GM18502 (cell line): Measurements from ENCODE around the gene TMEM121.
"Not testable (repeated sequence)": the region's sequence is repeated elsewhere in the genome, so short reads cannot be mapped to it uniquely, and the experiment has no call there.

Experiments used
- ATAC-seq: cut with Tn5 transposase; IDR thresholded peaks from one replicate; pipeline ENCODE4 v1.9.1; 2021; ENCODE audit warnings: mild to moderate bottlenecking; ENCODE audit not compliant: unreplicated experiment, poor library complexity

Gene TMEM121

GRCh38 chr14:105538481-105539049 lies 12.2 kb downstream of the TMEM121 start:
- no peak for ATAC-seq

DNA sequence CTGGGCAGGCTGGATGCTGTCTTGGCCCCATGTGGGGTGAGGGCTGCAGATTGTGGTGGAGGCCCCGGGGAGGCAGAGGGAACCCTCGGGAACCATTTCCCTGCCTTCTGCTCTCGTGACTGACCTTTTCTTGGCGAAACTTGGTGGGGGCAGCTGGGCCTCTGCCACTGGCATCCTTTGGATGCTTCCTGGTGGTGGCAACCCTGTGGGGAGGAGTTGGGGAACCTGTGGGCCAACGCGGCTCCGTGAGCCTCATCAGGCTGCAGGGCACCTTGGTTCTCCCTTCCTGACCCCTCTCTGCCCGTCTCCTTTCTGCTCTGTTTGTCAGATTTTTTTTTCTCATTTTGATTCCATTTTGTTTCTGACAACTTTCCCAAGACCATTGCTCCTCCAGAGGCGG lies 14.4 kb downstream of the TMEM121 start:
- ATAC-seq, result no peak

- no peak for ATAC-seq
Measured at GRCh38 chr14:105541218-105541875, 15.0 kb downstream of the TMEM121 start.

GRCh38 chr14:105545676-105546075 lies 19.3 kb downstream of the TMEM121 start:
- ATAC-seq, result not testable (repeated sequence)

- ATAC-seq, result not testable (repeated sequence)
Measured at GRCh38 chr14:105546410-105546809, 20.0 kb downstream of the TMEM121 start.

GRCh38 chr14:105547072-105547471 lies 20.7 kb downstream of the TMEM121 start:
- not testable (repeated sequence) for ATAC-seq

DNA sequence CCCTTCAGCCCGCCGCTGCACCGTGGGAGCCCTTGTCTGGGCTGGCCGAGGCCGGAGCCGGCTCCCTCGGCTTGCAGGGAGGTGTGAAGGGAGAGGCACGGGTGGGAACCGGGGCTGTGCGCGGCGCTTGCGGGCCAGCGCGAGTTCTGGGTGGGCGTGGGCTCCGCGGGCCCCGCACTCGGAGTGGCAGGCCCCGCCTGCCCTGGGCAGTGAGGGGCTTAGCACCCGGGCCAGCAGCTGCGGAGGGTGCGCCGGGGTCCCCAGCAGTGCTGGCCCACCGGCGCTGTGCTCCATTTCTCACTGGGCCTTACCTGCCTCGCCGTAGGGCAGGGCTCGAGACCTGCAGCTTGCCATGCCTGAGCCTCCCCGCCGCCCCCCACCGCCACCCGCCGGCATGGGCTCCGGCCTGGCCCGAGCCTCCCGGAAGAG lies 21.4 kb downstream of the TMEM121 start:
- ATAC-seq, result no peak

- ATAC-seq, result no peak
Measured at GRCh38 chr14:105549481-105549880, 23.1 kb downstream of the TMEM121 start.

- ATAC-seq, result no peak
Measured at GRCh38 chr14:105554022-105554421, 27.6 kb downstream of the TMEM121 start.

DNA sequence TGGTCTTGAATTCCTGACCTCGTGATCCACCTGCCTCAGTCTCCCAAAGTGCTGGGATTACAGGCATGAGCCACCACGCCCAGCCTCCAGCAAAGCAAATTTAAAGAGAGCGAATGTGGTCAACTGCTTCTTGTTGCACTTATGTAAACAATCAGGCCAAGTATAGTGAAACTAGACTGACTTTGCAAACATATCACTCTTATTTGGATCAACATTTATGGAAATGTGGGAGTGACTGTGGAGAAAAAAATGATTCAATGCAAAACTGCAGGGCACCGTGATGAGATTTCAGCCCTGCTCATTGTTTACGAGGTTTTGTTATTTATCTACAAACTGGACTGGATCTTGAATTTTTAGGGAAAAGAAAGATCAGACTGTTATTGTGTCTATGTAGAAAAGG lies 28.1 kb downstream of the TMEM121 start:
- ATAC-seq, result no peak

GRCh38 chr14:105557671-105558070 lies 31.3 kb downstream of the TMEM121 start:
- not testable (repeated sequence) for ATAC-seq

DNA sequence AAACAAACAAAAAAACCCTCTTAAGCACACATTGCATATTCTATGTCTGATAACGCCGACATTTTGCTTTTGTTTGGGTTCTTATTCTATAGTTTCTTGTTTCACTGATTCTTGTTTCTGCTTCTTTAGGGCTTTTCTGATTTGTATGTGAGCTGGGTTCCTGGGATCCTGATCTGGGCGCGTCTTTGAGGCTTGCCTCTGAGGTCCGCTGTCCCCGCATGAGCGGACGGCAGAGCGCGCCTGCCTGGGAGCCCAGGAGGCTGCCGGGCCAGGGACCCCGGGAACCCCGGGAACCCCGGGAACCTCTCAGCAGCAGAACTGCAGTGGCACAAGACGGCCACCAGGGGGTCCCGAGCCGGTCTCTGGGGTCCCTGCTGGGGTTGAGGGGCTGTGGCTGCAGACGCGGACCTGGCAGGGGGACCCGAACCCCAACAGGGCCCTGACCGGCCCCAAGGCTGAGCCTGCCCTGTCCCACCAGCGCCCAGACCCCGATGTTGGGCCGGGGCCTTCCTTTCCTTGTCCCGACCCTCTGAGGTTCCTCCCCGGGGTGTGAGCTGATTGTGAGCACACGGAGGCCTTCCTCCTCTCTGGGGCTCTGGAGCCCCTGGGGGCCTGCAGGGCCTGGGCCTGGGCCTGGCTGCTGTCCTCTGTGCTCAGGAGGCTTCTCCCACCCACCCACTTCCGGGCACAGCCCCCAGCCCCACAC lies 32.2 kb downstream of the TMEM121 start:
- ATAC-seq, result not testable (repeated sequence)

GRCh38 chr14:105559384-105560047 lies 33.1 kb downstream of the TMEM121 start:
- ATAC-seq, result peak; percentile 53

DNA sequence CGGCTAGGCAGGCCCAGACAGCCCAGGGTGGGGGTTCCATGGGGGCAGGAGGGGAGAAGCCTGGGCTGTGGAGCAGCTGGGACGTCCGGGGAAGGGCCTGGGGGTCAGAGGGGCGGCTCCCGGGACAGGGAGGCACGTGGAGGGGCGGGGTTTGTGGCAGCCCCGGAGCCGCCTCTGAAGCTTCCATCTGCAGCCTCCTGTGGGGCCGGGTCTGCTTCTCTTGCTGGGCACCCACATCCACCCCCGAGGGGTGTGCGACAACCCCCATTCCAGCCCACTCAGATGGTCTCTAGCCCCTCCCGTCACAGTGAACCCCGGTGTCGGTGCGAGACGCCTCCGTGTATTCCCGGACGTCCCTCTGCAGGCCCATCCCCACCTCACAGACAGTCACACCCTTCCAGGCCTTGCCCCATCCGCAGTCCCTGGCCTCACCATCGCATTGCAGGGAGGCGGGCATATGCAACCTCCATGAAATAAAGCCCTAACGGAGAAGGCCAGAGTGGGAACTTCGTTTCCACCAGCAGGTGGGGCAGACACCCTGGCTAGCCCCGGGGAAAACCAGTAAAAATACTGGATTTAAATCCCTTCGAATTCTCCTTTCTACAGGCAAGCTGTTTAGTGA lies 33.8 kb downstream of the TMEM121 start:
- peak; percentile 60 for ATAC-seq

DNA sequence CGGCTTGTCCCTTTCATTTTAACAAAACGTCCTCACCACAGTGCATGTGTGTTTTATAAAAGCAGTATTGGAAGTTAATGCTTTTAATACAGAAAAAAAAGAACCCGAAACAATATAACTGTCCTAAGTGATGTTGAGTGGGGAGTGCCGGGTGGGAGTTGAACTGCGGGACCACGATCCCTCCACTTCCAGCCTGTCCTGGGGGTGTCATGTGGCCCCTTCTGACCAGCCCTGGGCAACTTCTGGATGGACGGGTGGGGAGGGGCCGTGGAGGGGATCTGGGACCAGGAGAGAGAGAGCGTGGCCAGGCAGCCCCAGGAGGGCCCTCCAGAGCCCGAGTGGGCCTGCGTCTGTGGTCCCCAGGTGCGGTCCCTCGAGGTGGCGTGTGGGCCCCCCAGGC lies 35.0 kb downstream of the TMEM121 start:
- ATAC-seq, result not testable (repeated sequence)

DNA sequence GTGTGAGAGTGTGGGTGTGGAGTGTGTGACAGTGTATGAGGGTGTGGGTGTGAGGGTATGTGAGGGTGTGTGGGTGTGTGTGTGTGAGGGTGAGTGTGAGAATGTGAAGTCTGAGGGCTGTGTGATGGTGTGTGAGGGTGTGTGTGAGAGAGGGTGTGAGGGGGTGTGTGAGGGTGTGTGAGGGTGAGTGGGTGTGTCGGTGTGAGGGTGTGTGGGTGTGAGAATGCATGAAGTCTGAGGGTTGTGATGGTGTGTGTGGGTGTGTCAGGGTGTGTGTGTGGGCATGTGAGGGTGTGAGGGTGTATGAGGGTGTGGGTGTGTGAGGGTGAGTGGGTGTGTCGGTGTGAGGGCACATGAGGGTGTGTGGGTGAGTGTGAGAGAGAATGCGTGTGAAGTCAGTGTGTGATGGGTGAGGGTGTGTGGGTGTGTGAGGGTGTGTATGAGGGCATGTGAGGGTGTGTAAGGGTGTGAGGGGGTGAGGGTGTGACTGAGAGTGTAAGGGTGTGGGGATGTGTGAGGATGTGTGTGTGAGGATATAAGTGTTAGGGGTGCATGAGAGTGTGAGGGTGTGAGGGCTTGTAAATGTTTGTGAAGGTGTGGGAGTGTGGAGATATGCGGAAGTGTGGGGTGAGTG lies 36.4 kb downstream of the TMEM121 start:
- no peak for ATAC-seq

DNA sequence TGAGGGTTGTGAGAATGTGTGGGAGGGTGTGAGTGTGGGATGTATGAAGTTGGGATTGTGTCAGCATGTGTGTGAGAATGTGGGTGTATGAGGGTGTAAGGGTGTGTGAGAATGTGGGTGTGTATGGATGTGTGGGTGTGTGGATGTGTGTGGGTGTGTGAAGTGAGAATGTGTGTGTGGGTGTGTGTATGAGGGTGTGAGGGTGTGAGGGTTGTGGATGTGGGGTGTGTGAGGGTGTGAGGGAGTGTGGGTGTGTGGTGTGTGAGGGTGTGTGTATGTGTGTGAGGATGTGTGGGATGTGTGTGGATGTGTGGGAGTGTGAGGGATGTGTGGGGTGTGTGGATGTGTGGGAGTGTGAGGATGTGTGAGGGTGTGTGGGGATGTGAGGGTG lies 37.0 kb downstream of the TMEM121 start:
- no peak for ATAC-seq

- ATAC-seq, result not testable (repeated sequence)
Measured at GRCh38 chr14:105564536-105564935, 38.2 kb downstream of the TMEM121 start.

DNA sequence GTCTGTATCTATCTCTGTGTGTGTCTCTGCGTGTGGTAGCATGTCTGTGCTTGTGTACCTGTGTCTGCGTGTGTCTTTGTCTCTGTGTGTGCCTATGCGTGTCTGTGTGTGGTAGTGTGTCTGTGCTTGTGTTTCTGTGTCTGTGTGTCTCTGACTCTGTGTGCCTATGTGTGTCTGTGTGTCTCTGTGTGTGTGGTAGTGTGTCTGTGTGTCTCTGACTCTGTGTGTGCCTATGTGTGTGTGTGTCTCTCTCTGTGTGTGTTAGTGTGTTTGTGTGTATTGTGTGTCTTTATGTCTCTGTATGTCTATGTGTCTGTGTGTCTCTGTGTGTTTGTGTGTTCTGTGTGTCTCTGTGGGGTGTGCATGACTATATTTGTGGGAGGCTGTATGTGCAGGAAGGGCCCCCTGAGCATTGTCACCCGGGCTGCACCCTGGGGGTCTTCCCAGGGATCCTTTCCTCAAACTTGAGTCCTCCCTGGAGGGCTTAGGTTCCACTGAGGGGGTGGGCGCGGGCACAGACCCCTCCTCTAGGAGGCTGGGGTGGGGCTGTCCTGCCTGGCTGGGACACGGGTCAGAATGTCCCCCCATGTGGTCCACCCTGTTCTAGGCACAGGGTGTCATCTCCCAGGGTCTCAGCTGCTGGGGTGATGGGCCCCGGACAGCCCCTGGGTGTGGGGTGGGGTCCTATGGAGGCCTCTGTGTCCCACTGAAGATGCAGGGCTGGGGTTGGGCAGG lies 39.0 kb downstream of the TMEM121 start:
- ATAC-seq, result not testable (repeated sequence)
